ENCODE measurements around the gene DPP6. TPM values are rescaled to one million over a fixed set of nuclear protein-coding genes. Genes with fewer than 3 reads are reported as not detected.

The DPP6 gene
- total and polyA plus RNA-seq, 9 of the 15 experiments (the other 6 are each of a cell fraction or from before 2014, with no cell fraction given): not detected

GRCh38 chr7:154676422-154677073, 624.4 kb downstream of the DPP6 start (continued):
- TF ChIP-seq, protein P1, sequence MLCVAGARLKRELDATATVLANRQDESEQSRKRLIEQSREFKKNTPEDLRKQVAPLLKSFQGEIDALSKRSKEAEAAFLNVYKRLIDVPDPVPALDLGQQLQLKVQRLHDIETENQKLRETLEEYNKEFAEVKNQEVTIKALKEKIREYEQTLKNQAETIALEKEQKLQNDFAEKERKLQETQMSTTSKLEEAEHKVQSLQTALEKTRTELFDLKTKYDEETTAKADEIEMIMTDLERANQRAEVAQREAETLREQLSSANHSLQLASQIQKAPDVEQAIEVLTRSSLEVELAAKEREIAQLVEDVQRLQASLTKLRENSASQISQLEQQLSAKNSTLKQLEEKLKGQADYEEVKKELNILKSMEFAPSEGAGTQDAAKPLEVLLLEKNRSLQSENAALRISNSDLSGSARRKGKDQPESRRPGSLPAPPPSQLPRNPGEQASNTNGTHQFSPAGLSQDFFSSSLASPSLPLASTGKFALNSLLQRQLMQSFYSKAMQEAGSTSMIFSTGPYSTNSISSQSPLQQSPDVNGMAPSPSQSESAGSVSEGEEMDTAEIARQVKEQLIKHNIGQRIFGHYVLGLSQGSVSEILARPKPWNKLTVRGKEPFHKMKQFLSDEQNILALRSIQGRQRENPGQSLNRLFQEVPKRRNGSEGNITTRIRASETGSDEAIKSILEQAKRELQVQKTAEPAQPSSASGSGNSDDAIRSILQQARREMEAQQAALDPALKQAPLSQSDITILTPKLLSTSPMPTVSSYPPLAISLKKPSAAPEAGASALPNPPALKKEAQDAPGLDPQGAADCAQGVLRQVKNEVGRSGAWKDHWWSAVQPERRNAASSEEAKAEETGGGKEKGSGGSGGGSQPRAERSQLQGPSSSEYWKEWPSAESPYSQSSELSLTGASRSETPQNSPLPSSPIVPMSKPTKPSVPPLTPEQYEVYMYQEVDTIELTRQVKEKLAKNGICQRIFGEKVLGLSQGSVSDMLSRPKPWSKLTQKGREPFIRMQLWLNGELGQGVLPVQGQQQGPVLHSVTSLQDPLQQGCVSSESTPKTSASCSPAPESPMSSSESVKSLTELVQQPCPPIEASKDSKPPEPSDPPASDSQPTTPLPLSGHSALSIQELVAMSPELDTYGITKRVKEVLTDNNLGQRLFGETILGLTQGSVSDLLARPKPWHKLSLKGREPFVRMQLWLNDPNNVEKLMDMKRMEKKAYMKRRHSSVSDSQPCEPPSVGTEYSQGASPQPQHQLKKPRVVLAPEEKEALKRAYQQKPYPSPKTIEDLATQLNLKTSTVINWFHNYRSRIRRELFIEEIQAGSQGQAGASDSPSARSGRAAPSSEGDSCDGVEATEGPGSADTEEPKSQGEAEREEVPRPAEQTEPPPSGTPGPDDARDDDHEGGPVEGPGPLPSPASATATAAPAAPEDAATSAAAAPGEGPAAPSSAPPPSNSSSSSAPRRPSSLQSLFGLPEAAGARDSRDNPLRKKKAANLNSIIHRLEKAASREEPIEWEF (CRISPR knock-in tag; IDR thresholded peaks at IDR 0.05): 0 out of 2 replicates have a peak, but pooled peaks have one; percentile 28
- TF ChIP-seq ZBTB1 (CRISPR knock-in tag; IDR thresholded peaks at IDR 0.05; ENCODE audit: borderline replicate concordance, low read depth) (peak; percentile 62; the same call in 1 of the 2 replicates), NBN (IDR thresholded peaks at IDR 0.05; ENCODE audit: low read depth) (peak; percentile 97), SMARCA4 (IDR thresholded peaks at IDR 0.05) (peak; percentile 92), EGR1 (conservative IDR thresholded peaks at IDR 0.05) (no peak; the same call in 1 of the 2 replicates), BRCA1 (IDR thresholded peaks at IDR 0.05) (no peak), BRCA1 (CRISPR knock-in tag; IDR thresholded peaks at IDR 0.05) (no peak), GABPB2 (CRISPR knock-in tag; conservative IDR thresholded peaks at IDR 0.05) (no peak), CCAR2 (IDR thresholded peaks at IDR 0.05; ENCODE audit: low read depth, low read length) (no peak), SRF (CRISPR knock-in tag; IDR thresholded peaks at IDR 0.05) (no peak), ATF1 (CRISPR knock-in tag; IDR thresholded peaks at IDR 0.05) (no peak), ATF1 (tag; IDR thresholded peaks at IDR 0.05) (peak; percentile 78), TSC22D4 (tag; IDR thresholded peaks at IDR 0.05) (no peak), PHTF2 (CRISPR knock-in tag; IDR thresholded peaks at IDR 0.05) (no peak), SMARCB1 (IDR thresholded peaks at IDR 0.05; ENCODE audit: insufficient read length, low read depth) (no peak), ZBTB7A (IDR thresholded peaks at IDR 0.05; ENCODE audit: borderline replicate concordance, control insufficient read depth, low read depth, low read length) (no peak), NFIX (CRISPR knock-in tag; IDR thresholded peaks at IDR 0.05; ENCODE audit: low read depth) (no peak), RB1 (IDR thresholded peaks at IDR 0.05; ENCODE audit: low read depth) (no peak), NR2C2 (CRISPR knock-in tag; IDR thresholded peaks at IDR 0.05) (no peak), NR2C2 (tag; IDR thresholded peaks at IDR 0.05) (peak; percentile 64), TARDBP (IDR thresholded peaks at IDR 0.05) (0 out of 2 replicates have a peak, but pooled peaks have one; percentile 64), ZSCAN29 (IDR thresholded peaks at IDR 0.05) (peak; percentile 69; the same call in 1 of the 2 replicates)
- TF ChIP-seq, protein P2, sequence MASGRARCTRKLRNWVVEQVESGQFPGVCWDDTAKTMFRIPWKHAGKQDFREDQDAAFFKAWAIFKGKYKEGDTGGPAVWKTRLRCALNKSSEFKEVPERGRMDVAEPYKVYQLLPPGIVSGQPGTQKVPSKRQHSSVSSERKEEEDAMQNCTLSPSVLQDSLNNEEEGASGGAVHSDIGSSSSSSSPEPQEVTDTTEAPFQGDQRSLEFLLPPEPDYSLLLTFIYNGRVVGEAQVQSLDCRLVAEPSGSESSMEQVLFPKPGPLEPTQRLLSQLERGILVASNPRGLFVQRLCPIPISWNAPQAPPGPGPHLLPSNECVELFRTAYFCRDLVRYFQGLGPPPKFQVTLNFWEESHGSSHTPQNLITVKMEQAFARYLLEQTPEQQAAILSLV (tag; IDR thresholded peaks at IDR 0.05): peak; percentile 48; the same call in 1 of the 2 replicates
- TF ChIP-seq, protein P3, sequence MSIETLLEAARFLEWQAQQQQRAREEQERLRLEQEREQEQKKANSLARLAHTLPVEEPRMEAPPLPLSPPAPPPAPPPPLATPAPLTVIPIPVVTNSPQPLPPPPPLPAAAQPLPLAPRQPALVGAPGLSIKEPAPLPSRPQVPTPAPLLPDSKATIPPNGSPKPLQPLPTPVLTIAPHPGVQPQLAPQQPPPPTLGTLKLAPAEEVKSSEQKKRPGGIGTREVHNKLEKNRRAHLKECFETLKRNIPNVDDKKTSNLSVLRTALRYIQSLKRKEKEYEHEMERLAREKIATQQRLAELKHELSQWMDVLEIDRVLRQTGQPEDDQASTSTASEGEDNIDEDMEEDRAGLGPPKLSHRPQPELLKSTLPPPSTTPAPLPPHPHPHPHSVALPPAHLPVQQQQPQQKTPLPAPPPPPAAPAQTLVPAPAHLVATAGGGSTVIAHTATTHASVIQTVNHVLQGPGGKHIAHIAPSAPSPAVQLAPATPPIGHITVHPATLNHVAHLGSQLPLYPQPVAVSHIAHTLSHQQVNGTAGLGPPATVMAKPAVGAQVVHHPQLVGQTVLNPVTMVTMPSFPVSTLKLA (conservative IDR thresholded peaks at IDR 0.05): peak; percentile 74 to 86
